HEK293 (cell line): ENCODE results near the gene HSD17B3.

Experiments used
- CTCF ChIA-PET: fragments of 350-600 bp; formaldehyde crosslinking; extraction: SDS; loops from one replicate; lab custom pipeline; 2021; ENCODE audit warnings: antibody characterized with exemption; lab: Yijun Ruan, JAX
- POLR2A ChIA-PET: fragments of 300-600 bp; formaldehyde crosslinking; extraction: SDS; loops from one replicate; lab custom pipeline; 2020; ENCODE audit warnings: antibody characterized with exemption, inconsistent platforms; lab: Yijun Ruan, JAX
- H3K27ac ChIP-seq: fragments of 200-500 bp; sonication (Bioruptor generic); 2 replicates; pipeline ENCODE4 v1.5.1; 2014; ENCODE audit warnings: low read depth, low read length, control low read depth, inconsistent platforms; ENCODE audit errors: extremely low read depth
- H3K36me3 ChIP-seq, 2 experiments: fragments of 200-500 bp in 1 of 2; sonication (Bioruptor generic) in 1 of 2; 1 replicate in 1 of 2; 2 replicates in 1 of 2; pipeline ENCODE4 v1.5.1; 2014 to 2017; ENCODE audit warnings: inconsistent platforms in 2 of 2, low read length in 2 of 2; ENCODE audit not compliant: control insufficient read depth in 2 of 2, insufficient read depth in 1 of 2
- H3K4me1 ChIP-seq: fragments of 200-500 bp; sonication (Bioruptor generic); 2 replicates; pipeline ENCODE4 v1.5.1; 2014; ENCODE audit warnings: mild to moderate bottlenecking, low read length, inconsistent platforms; ENCODE audit not compliant: control insufficient read depth, insufficient read depth
- H3K4me3 ChIP-seq: 2 replicates; pipeline ENCODE4 v1.5.1; 2011; ENCODE audit warnings: low read depth, mild to moderate bottlenecking, control low read depth, low read length, moderate library complexity
- H3K9me3 ChIP-seq: fragments of 200-500 bp; sonication (Bioruptor generic); 2 replicates; pipeline ENCODE4 v1.5.1; 2014; ENCODE audit warnings: low read depth, low read length, inconsistent platforms; ENCODE audit not compliant: control insufficient read depth, insufficient read depth
- EGR2 ChIP-seq: fragments of 450-650 bp; formaldehyde crosslinking; IDR thresholded peaks from 2 replicates; pipeline ENCODE4 v1.5.1; 2016; ENCODE audit warnings: low read depth, missing biosample characterization, missing genetic modification characterization
- ELK4 ChIP-seq: IDR thresholded peaks from 2 replicates; pipeline ENCODE4 v1.6.1; 2011; ENCODE audit warnings: mild to moderate bottlenecking, low read depth, low read length, borderline replicate concordance
- GFI1B ChIP-seq: fragments of 450-650 bp; formaldehyde crosslinking; IDR thresholded peaks from 2 replicates; pipeline ENCODE4 v1.5.1; 2016; ENCODE audit warnings: missing biosample characterization, missing genetic modification characterization
- HIC1 ChIP-seq: fragments of 450-650 bp; formaldehyde crosslinking; IDR thresholded peaks from 2 replicates; pipeline ENCODE4 v1.5.1; 2016; ENCODE audit warnings: missing biosample characterization, missing genetic modification characterization
- INSM2 ChIP-seq: fragments of 450-650 bp; formaldehyde crosslinking; IDR thresholded peaks from 2 replicates; pipeline ENCODE4 v1.5.1; 2016; ENCODE audit warnings: missing biosample characterization, missing genetic modification characterization
- SP2 ChIP-seq: fragments of 450-650 bp; formaldehyde crosslinking; IDR thresholded peaks from 2 replicates; pipeline ENCODE4 v1.5.1; 2016; ENCODE audit warnings: missing biosample characterization, missing genetic modification characterization
- YY1 ChIP-seq: fragments of 450-650 bp; formaldehyde crosslinking; IDR thresholded peaks from 2 replicates; pipeline ENCODE4 v1.5.1; 2018; ENCODE audit warnings: missing biosample characterization, missing genetic modification characterization
- ZBTB6 ChIP-seq: fragments of 450-650 bp; formaldehyde crosslinking; IDR thresholded peaks from 2 replicates; pipeline ENCODE4 v1.5.1; 2017; ENCODE audit warnings: missing biosample characterization, missing genetic modification characterization
- ZNF10 ChIP-seq: fragments of 450-650 bp; formaldehyde crosslinking; IDR thresholded peaks from 2 replicates; pipeline ENCODE4 v1.5.1; 2017; ENCODE audit warnings: missing biosample characterization, missing genetic modification characterization
- ZNF121 ChIP-seq: fragments of 450-650 bp; formaldehyde crosslinking; IDR thresholded peaks from 2 replicates; pipeline ENCODE4 v1.5.1; 2016; ENCODE audit warnings: missing biosample characterization, missing genetic modification characterization
- ZNF132 ChIP-seq: fragments of 450-650 bp; formaldehyde crosslinking; IDR thresholded peaks from 2 replicates; pipeline ENCODE4 v1.5.1; 2017; ENCODE audit warnings: missing biosample characterization, missing genetic modification characterization, borderline replicate concordance
- ZNF174 ChIP-seq: fragments of 450-650 bp; formaldehyde crosslinking; IDR thresholded peaks from 2 replicates; pipeline ENCODE4 v1.5.0; 2017; ENCODE audit warnings: missing biosample characterization, mild to moderate bottlenecking, missing genetic modification characterization
- ZNF221 ChIP-seq: fragments of 450-650 bp; formaldehyde crosslinking; IDR thresholded peaks from 2 replicates; pipeline ENCODE4 v1.5.1; 2017; ENCODE audit warnings: missing biosample characterization, missing genetic modification characterization, borderline replicate concordance
- ZNF341 ChIP-seq: fragments of 450-650 bp; formaldehyde crosslinking; IDR thresholded peaks from 2 replicates; pipeline ENCODE4; 2016; ENCODE audit warnings: low read depth, missing biosample characterization, missing genetic modification characterization
- ZNF350 ChIP-seq: fragments of 450-650 bp; formaldehyde crosslinking; IDR thresholded peaks from 2 replicates; pipeline ENCODE4 v1.5.0; 2017; ENCODE audit warnings: missing biosample characterization, mild to moderate bottlenecking, missing genetic modification characterization
- ZNF433 ChIP-seq: fragments of 450-650 bp; formaldehyde crosslinking; IDR thresholded peaks from 2 replicates; pipeline ENCODE4 v1.5.1; 2016; ENCODE audit warnings: missing biosample characterization, missing genetic modification characterization, low read depth
- ZNF654 ChIP-seq: fragments of 450-650 bp; formaldehyde crosslinking; IDR thresholded peaks from 2 replicates; pipeline ENCODE4 v1.5.1; 2016; ENCODE audit warnings: low read depth, missing biosample characterization, missing genetic modification characterization
- ZNF692 ChIP-seq: fragments of 450-650 bp; formaldehyde crosslinking; IDR thresholded peaks from 2 replicates; pipeline ENCODE4 v1.5.1; 2016; ENCODE audit warnings: missing biosample characterization, missing genetic modification characterization
- ZNF843 ChIP-seq: fragments of 450-650 bp; formaldehyde crosslinking; IDR thresholded peaks from 2 replicates; pipeline ENCODE4 v1.5.1; 2016; ENCODE audit warnings: missing biosample characterization, missing genetic modification characterization

Gene HSD17B3

GRCh38 chr9:96331236-96331947, 29.4 kb upstream of the HSD17B3 start (continued):
- TF ChIP-seq ELK4: no peak
- TF ChIP-seq ZBTB6: no peak
- TF ChIP-seq YY1 (tag by site-specific recombination): no peak
- no peak for TF ChIP-seq GFI1B
- TF ChIP-seq ZNF10 (tag by site-specific recombination): no peak
- TF ChIP-seq ZNF843 (tag by site-specific recombination): no peak
- no peak for TF ChIP-seq ZNF132

- CTCF ChIA-PET: interaction anchor here (0.5 to 3.6 kb wide), 29 partner anchors 10 to 852 kb away, joined by 3 to 23 read pairs (median 3); no protein-coding TSS in a partner anchor
- Histone ChIP-seq H3K4me3 (no peak overlapping the region), H3K9me3 (no peaks in the 10 kb centered on the region), H3K27ac (no peak overlapping the region), H3K4me1 (no peaks in the 10 kb centered on the region), H3K36me3 (no peaks in the 10 kb centered on the region)
- no peak for TF ChIP-seq ZNF174 (tag by site-specific recombination)
- no peak for TF ChIP-seq ZBTB6
- no peak for TF ChIP-seq ZNF341
- TF ChIP-seq EGR2 (tag by site-specific recombination): no peak
- TF ChIP-seq ZNF692: no peak
- no peak for TF ChIP-seq ZNF433 (tag by site-specific recombination)
- no peak for TF ChIP-seq INSM2 (tag by site-specific recombination)
- TF ChIP-seq HIC1: no peak
- 0 out of 2 replicates have a peak, but pooled peaks have one; percentile 51 for TF ChIP-seq ZNF121 (tag by site-specific recombination)
- no peak for TF ChIP-seq SP2 (tag by site-specific recombination)
- peak; percentile 50 for TF ChIP-seq ZNF654
- no peak for TF ChIP-seq ZNF221 (tag by site-specific recombination)
- no peak for TF ChIP-seq ZNF350
- POLR2A ChIA-PET: no interaction called here
Observed at GRCh38 chr9:96327694-96328352, 25.8 kb upstream of the HSD17B3 start.
